NCI-H524 (cell line): ENCODE data around the gene ABCA13.
"Not testable (repeated sequence)": the region's sequence is repeated elsewhere in the genome, so short reads cannot be mapped to it uniquely, and the experiment has no call there.

Source experiments
- DNase-seq, 2 experiments: peaks; one replicate each; lab custom pipeline; 2025; lab: John Stamatoyannopoulos, UW

Gene ABCA13

GRCh38 chr7:48171202-48171601 is at the start of gene ABCA13:
Gene ABCA13, plus strand, starts transcription at chr7:48171458. Its CDS starts 26 bp downstream, at chr7:48171484.
- DNase-seq, result peak; percentile 29 to 84

- no peak for DNase-seq
These were observed 45.2 kb upstream of the ABCA13 start for GRCh38 chr7:48126037-48126436.

DNA sequence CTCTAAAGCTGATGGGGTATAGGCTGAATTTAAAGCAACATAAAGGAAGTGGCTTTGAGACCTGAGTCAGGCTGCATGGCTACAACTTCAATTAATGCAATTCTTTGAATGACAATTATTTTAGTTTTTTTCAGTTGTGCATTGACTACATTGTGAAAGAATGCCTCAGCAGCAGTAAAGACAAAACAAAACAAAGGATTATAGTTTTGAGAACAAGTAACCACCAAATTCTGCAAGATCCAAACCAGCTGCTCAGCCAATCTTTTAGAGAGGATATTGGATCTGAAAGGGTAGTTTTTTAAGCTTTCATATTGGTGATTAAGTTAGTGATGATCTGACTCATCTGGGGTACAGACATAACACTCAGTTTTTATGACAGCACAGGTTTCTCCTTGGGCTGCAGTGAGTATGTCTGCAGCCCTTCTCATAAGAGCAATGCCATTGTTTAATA is 40.6 kb upstream of the ABCA13 start:
- DNase-seq, result no peak

GRCh38 chr7:48132792-48133191 is 38.5 kb upstream of the ABCA13 start:
- no peak for DNase-seq

DNA sequence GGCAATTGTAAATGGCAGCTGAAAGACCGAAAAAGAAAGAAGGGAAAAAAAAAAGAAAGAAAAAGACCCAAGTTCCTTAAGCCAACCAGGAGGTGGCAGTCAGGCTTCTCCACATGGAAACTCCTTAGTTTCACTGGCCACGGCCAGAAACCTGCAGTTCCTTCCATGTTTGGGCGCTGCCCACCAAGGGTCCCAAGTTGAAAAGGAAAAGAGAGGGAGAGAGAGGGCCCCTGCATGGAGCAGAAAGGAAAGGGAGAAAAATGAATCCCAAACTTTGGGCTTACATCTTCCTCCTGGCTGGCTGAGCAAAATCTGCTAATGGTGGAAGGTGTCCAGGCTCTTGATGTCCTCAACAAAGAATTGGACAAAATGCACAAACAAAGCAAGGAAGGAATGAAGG is 31.8 kb upstream of the ABCA13 start:
- DNase-seq, result no peak

GRCh38 chr7:48140001-48140681 is 31.1 kb upstream of the ABCA13 start:
- no peak for DNase-seq

GRCh38 chr7:48141521-48141920 is 29.7 kb upstream of the ABCA13 start:
- DNase-seq, result no peak

DNA sequence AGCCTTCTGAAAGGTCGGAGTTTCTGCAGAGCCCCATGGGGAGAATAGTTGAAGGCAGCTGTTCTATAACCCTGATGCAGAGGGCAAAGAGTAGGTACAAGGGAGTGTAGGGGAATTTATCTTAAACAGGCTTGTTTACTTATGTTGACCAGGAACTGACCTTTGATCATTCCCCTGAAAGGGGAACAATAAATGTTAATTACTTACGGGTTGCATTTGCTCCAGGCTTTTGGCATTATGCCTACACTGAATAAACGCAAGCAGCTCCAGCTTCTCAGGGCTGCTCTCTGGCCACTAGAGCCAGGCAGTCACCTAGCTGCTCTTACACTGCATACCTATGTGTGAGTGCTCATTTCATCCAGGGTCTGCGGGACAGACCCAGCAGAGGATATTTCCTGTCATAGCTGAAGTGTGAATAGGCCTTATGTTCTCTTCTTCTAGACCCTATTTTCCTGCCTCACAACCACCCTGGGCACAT is 26.9 kb upstream of the ABCA13 start:
- DNase-seq, result no peak

DNA sequence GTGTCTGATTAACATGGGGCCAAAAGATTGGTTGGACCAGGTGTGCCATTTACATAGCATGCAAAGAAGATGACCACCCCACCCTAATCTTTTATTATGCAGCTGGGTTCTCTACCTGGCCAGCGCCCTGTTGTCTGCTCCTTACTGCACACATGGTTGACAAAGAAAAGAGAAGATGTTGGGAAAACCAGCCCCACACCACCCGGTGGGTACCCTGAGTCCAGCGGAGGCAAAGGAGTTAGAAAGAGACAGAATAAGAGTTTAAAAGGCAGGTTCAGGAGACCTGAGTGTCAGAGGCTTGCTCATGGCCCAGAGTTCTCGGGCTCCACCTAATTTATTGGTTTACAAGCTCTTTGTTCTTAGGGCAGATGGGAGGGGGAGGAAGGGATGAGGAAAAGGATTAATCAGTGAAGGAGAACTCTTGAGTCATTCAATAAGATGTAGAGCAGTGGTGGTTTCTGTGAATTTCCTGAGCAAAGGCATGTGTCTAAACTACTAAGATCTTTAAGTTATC is 24.1 kb upstream of the ABCA13 start:
- DNase-seq, result no peak

- DNase-seq, result not testable (repeated sequence)
These were observed 23.6 kb upstream of the ABCA13 start for GRCh38 chr7:48147690-48148089.

DNA sequence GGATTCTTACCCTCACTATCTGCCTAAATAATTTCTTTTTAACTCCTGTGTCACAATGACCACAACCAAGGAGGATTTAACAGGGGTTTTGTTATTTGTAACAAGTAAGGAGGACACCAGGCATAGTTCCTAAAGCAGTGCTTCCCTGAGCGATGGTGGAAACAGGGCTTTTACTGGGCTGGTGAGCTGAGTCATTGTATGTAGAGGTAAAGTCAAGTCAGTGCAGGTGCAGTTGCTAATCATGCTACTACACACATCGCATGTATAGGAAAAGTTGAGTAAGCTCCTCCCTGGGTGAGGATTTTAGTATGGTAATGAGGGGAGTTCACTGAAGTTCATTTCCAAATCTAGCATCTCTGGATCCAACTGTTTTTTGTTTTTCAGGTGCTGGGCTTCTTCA is 22.9 kb upstream of the ABCA13 start:
- DNase-seq, result no peak

DNA sequence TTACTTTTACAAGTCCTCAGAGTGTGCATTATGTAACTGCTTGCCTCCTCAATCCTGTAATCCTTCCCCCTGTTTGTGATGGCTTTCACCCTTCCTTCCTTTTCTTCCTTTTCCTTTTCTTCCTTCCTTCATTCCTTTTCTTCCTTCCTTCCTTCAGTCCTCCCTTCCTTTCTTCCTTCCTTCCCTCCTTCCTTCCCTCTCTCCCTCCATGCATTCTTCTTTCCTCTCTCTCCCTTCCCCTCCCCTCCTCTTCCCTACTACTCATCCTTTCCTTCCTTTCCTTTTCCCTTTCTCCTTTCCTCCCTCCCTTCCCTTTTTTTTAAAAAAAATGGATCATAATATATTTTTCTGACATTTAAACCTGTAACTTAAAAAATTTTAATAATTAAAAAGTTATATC is 22.2 kb upstream of the ABCA13 start:
- no peak for DNase-seq

DNA sequence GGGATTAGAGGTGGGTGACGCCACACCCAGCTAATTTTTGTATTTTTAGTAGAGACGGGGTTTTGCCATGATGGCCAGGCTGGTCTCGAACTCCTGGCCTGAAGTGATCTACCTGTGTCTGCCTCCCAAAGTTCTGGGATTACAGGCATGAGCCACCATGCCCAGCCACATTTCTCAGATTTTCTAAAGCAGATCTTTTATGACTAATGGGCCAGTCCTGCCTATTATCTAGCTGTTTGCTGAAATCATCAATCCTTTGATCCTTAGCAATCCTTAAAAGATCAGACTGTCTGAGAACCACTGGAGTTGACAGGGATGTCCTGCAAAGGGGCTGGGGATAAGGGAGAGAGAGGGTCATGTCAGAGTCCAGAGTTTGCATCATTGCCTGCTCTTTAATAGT is 21.2 kb upstream of the ABCA13 start:
- DNase-seq, result no peak

DNA sequence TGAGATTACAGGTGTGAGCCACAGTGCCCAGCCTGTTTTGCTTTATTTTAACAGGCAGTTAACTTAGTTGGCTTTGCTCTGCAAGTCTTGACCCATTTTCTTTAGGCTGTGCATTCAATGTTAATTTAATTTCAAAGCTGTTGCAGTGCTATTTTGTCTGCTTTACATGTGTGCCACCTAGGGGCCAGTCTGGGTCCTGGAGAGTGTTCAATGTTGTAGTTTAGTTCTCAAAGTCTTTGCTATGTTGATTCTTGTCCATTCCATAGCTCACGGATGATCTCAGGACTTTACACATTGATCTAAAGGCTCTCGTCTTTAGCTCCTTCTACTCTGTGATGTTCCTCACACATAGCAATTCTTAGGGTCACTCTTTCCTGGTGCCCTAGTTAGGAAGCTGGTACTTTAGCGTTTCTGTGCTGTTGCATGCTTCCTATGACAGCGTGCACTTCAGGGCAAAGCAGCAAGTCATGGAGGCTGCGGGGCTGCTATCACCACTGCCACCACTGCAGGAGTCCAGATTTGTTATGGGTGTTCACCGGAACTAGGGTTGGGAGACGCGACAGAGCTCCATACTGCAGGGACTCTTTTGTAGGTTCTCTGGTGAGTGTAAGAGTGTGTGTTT is 16.4 kb upstream of the ABCA13 start:
- peak in 1 of 2 experiments; percentile 29 for DNase-seq

GRCh38 chr7:48158404-48158803 is 12.9 kb upstream of the ABCA13 start:
- DNase-seq, result no peak

DNA sequence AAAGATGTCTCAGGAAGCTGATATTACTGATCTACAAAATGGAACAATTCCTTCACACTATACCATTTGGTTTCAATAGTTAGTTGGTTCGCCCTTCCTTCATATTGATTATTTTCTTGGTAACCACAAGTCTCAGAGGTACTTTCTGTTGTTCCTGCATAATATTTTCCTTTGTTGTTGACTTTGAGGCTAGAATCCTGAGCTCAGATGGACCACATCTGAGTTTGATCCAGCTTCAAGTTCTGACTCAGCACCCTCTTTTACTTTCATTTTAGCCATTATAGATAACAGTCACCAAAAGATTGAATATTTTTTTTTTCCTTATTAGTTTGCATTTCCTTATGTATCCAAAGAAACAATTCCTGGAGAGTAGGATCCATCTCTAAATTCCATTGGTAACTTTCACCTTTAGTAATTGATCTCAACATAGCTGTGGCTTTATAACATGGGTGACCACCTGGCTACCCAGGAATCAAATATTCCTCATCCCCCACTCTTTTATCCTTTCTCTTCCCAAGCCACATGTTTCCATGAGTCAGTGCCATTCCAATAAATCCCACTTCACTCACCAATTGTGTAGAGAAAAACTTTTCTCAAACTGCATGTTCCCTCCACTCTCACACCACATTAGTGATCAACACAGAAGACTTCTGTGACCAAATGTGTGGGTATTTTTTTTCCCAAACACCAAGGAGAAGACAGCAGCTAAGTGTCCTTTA is 9.7 kb upstream of the ABCA13 start:
- DNase-seq, result no peak

DNA sequence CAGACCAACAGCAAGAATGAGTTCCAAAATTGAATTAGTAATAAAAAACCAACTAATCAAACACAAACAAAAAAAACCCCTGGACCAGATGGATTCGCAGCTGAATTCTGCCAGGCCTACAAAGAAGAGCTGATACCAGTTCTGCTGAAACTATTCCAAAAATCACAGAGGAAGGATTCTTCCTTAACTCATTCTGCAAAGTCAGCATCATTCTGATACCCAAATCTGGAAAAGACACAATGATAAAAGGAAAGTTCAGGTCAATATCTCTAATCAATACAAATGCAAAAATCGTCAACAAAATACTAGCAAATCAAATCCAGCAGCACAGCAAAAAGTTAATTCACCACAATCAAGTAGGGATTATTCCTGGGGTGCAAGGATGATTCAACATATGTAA is 6.1 kb upstream of the ABCA13 start:
- DNase-seq, result no peak

DNA sequence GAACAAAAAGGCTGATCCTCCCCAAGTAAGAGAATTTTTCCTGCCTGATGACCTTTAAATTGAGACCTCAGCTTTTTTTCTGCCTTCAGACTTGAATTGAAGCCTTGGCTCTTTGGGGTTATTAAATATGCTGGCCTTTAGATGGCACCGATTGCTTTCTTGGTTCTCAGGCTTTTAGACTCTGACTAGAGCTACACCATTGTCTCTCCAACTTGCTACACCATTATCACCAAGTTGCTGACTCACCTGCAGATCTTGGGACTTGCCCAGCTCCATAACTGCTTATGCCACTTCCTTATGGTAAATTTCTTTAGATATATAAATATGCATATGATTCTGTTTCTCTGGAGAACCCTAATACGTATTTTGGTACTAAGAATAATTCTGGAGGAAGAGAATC is 3.1 kb upstream of the ABCA13 start:
- DNase-seq, result peak in 1 of 2 experiments; percentile 29

GRCh38 chr7:48170506-48170905 is 752 bp upstream of the ABCA13 start:
- peak; percentile 59 to 73 for DNase-seq

DNA sequence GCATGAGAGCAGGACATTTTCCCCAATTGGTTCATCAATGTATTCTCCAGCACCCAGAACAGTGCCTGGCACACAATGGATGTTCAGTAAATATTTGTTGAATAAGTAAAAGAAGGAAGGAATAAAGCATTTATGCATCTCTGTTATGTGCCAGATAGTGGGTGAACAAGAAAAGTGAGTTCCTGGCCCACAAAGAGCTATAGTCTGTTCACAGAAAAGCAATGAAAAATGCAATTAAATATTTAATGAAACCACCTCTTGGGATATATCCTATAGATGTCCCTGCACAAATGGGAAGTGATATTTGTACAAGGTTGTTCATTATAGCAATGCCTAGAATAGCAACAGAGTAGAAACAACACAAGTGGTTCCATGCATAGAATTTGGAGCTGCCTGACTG is 2.1 kb downstream of the ABCA13 start:
- DNase-seq, result no peak

GRCh38 chr7:48173756-48174382 is 2.6 kb downstream of the ABCA13 start:
- no peak for DNase-seq

GRCh38 chr7:48175019-48175418 is 3.8 kb downstream of the ABCA13 start:
- no peak for DNase-seq
